Heart right ventricle (tissue), 16 donors: ENCODE results near the gene ERN1. TPM values are rescaled to one million over a fixed set of nuclear protein-coding genes. Genes with fewer than 3 reads are reported as not detected.

Source experiments
- ATAC-seq, 8 donors: fragments of 200-7000 bp; cut with Tn5 transposase; one replicate each; pipeline ENCODE4 v1.9.1; 2020; ENCODE audit warnings: mild to moderate bottlenecking in 8 of 8, moderate library complexity in 8 of 8, moderate number of reproducible peaks in 1 of 8
- DNase-seq, 2 donors: peaks; one replicate each; pipeline ENCODE4 v3.0.0-alpha.2; 2020
- H3K27ac ChIP-seq, 10 donors: fragments of 200-600 bp; sonication (generic) in 2 of 10; one replicate each; pipeline versions ENCODE4 v1.5.0 to v1.8.0; 2020 to 2022; ENCODE audit warnings: mild to moderate bottlenecking in 3 of 10
- H3K27me3 ChIP-seq, 7 donors: fragments of 200-600 bp; one replicate each; pipeline ENCODE4 v1.8.0; 2021 to 2022; ENCODE audit warnings: mild to moderate bottlenecking in 2 of 7
- H3K36me3 ChIP-seq, 9 donors: fragments of 200-600 bp; sonication (generic) in 1 of 9; one replicate each; pipeline versions ENCODE4 v1.5.0 to v1.8.0; 2020 to 2022; ENCODE audit warnings: mild to moderate bottlenecking in 2 of 9
- H3K4me1 ChIP-seq, 9 donors: fragments of 200-600 bp; sonication (generic) in 1 of 9; one replicate each; pipeline versions ENCODE4 v1.5.0 to v1.8.0; 2020 to 2022; ENCODE audit warnings: mild to moderate bottlenecking in 4 of 9
- H3K4me3 ChIP-seq, 10 donors: fragments of 200-600 bp; sonication (generic) in 2 of 10; one replicate each; pipeline versions ENCODE4 v1.5.0 to v1.8.0; 2020 to 2022; ENCODE audit warnings: mild to moderate bottlenecking in 7 of 10, moderate library complexity in 2 of 10
- H3K9me3 ChIP-seq, 11 donors: fragments of 200-600 bp in 10 of 11; sonication (generic) in 2 of 11; one replicate each; pipeline versions ENCODE4 v1.5.0 to v1.8.0; 2013 to 2022; ENCODE audit warnings: mild to moderate bottlenecking in 2 of 11, control low read depth in 1 of 11, moderate library complexity in 1 of 11
- CTCF ChIP-seq, 9 donors: fragments of 200-600 bp; sonication (generic) in 2 of 9; IDR thresholded peaks; one replicate each; pipeline versions ENCODE4 v1.5.0 to v1.8.0; 2021 to 2022; ENCODE audit warnings: antibody characterized with exemption in 9 of 9, mild to moderate bottlenecking in 5 of 9, moderate library complexity in 1 of 9
- WGBS, 2 donors: extraction: QIAGEN DNeasy Blood & Tissue Kit; methylation state at CpG; one replicate each; pipeline ENCODE4 v1.1.7; 2013; ENCODE audit warnings: inconsistent platforms in 1 of 2; 5-methylcytosine and 5-hydroxymethylcytosine counted together
- intact Hi-C, 10 donors: fragments of 100-400 bp; cut with DNase I; formaldehyde crosslinking; loops; one replicate each; pipeline versions ENCODE4 v1.11.1 to v1.14.2; 2022
- polyA plus RNA-seq, 2 donors: library from polyadenylated mRNA; stranded (reverse); fragments of 200-250 nt; gene quantifications; one replicate each; pipeline ENCODE4 v1.2.3, GENCODE V29; 2013
- total RNA-seq, 10 donors: library from RNA; stranded (reverse); fragmentation: NEBNext Ultra II Directional in 3 of 10; extraction: Animal tissue kit (Norgen Biotek cat#: 25700) in 3 of 10; gene quantifications; one replicate each; pipeline versions ENCODE4 v1.2.1 to v1.2.4, GENCODE V29; 2021 to 2023
- donor health status: Arrhythmogenic right ventricular cardiomyopathy.
- donor health status: ischemic (EF 13 %, LVEDD 7.1; RV severe dilation, severe dysfunction).
- donor health status: healthy with polysubstance abuse.
- donor health status: DM: no; HTN: yes; CAD: no.
- donor health status: DM: no; HTN: no; CAD: no.
- donor health status: ischemic (EF 25% LVEDD 6.9; RV normal size, moderate dysfunction).
- donor health status: ischemic (EF 25% LVEDD 5.7; RV mildly dilated, moderate dysfunction).
- donor health status: healthy.
- donor health status: DM: yes; HTN: yes; CAD: no.
- donor health status: Ischemic cardiomyopathy.
- donor health status: ischemic (EF 35%, LVEDD 5.7; RV mildly dilated, moderate dysfunction).
- donor health status: nonischemic (EF 11% LVEDD 7.7; RV severe dilation, severe dysfunction).
- donor health status: DM: yes; HTN: yes; CAD: no.
- donor health status: PGD.
- donor health status: ischemic (EF 29% LVEDD 5.4; RV normal size, mild dysfunction).
- donor health status: nonischemic (EF 23%, LVEDD 6.1; RV moderate dilation, normal function).

Gene ERN1
- total and polyA plus RNA-seq, 12 donors: 2.2 to 16.6 (median 7.1) TPM

- Histone ChIP-seq H3K27ac (peak overlapping the region in 1 of 10 donors; percentile 71), H3K36me3 (peaks cover 5 to 100% (median 36%) of the 10 kb centered on the region in 9 donors), H3K4me3 (no peak overlapping the region), H3K4me1 (peaks cover 0 to 10% (median 0%) of the 10 kb centered on the region in 9 donors), H3K27me3 (no peaks in the 10 kb centered on the region), H3K9me3 (no peaks in the 10 kb centered on the region)
- 55 to 62% methylated on average over 1 of the region's 1 CpG for WGBS, 2 donors
- DNase-seq (no peak), ATAC-seq (peak in 5 of 8 donors; percentile 46 to 75 (median 55))
- no peak for TF ChIP-seq CTCF (IDR thresholded peaks at IDR 0.05)
- intact Hi-C loops: no loop called here
These were observed 78.8 kb downstream of the ERN1 start for GRCh38 chr17:64051153-64051552.

- Histone ChIP-seq H3K4me3 (no peak overlapping the region), H3K36me3 (peaks cover 5 to 100% (median 41%) of the 10 kb centered on the region in 9 donors), H3K27ac (no peak overlapping the region), H3K4me1 (peaks cover 0 to 10% (median 0%) of the 10 kb centered on the region in 9 donors), H3K9me3 (no peaks in the 10 kb centered on the region), H3K27me3 (no peaks in the 10 kb centered on the region)
- DNase-seq: no peak
- intact Hi-C loops: loop anchor here in 1 of 10 donors (5.0 kb wide), 1 partner anchor 63 kb away; no protein-coding TSS in a partner anchor
- TF ChIP-seq CTCF (IDR thresholded peaks at IDR 0.05): no peak
- ATAC-seq: no peak
- WGBS, 2 donors: 91 to 96% methylated on average over 9 of the region's 9 CpGs
These were observed 81.1 kb downstream of the ERN1 start for GRCh38 chr17:64048805-64049204.

GRCh38 chr17:64045176-64045575 lies 84.8 kb downstream of the ERN1 start:
- intact Hi-C loops: loop anchor here in 1 of 10 donors (5.0 kb wide), 1 partner anchor 67 kb away; no protein-coding TSS in a partner anchor
- Histone ChIP-seq H3K4me1 (no peaks in the 10 kb centered on the region), H3K4me3 (no peak overlapping the region), H3K27ac (no peak overlapping the region), H3K27me3 (no peaks in the 10 kb centered on the region), H3K9me3 (no peaks in the 10 kb centered on the region), H3K36me3 (peaks cover 5 to 100% (median 50%) of the 10 kb centered on the region in 9 donors)
- no peak for TF ChIP-seq CTCF (IDR thresholded peaks at IDR 0.05)
- ATAC-seq (no peak), DNase-seq (no peak)
- WGBS, 2 donors: 86 to 87% methylated on average over 13 of the region's 13 CpGs

- no peak for TF ChIP-seq CTCF (IDR thresholded peaks at IDR 0.05)
- intact Hi-C loops: no loop called here
- peak in 1 of 8 donors; percentile 38 for ATAC-seq
- H3K27me3 ChIP-seq: no peaks in the 10 kb centered on the region
- DNase-seq: no peak
- no peaks in the 10 kb centered on the region for H3K4me1 ChIP-seq
- no peak overlapping the region for H3K4me3 ChIP-seq
- WGBS, 2 donors: 82 to 94% methylated on average over 12 of the region's 12 CpGs
- no peak overlapping the region for H3K27ac ChIP-seq
- H3K36me3 ChIP-seq: peaks cover 0 to 92% (median 40%) of the 10 kb centered on the region in 9 donors
- no peaks in the 10 kb centered on the region for H3K9me3 ChIP-seq
These were observed 87.1 kb downstream of the ERN1 start for GRCh38 chr17:64042700-64043485.
